HEK293 (cell line): ENCODE data around the gene CLDN1.

Experiments used
- CTCF ChIA-PET: fragments of 350-600 bp; formaldehyde crosslinking; extraction: SDS; loops from one replicate; lab custom pipeline; 2021; ENCODE audit warnings: antibody characterized with exemption; lab: Yijun Ruan, JAX
- POLR2A ChIA-PET: fragments of 300-600 bp; formaldehyde crosslinking; extraction: SDS; loops from one replicate; lab custom pipeline; 2020; ENCODE audit warnings: antibody characterized with exemption, inconsistent platforms; lab: Yijun Ruan, JAX
- H3K27ac ChIP-seq: fragments of 200-500 bp; sonication (Bioruptor generic); 2 replicates; pipeline ENCODE4 v1.5.1; 2014; ENCODE audit warnings: low read depth, low read length, control low read depth, inconsistent platforms; ENCODE audit errors: extremely low read depth
- H3K36me3 ChIP-seq, 2 experiments: fragments of 200-500 bp in 1 of 2; sonication (Bioruptor generic) in 1 of 2; 1 replicate in 1 of 2; 2 replicates in 1 of 2; pipeline ENCODE4 v1.5.1; 2014 to 2017; ENCODE audit warnings: inconsistent platforms in 2 of 2, low read length in 2 of 2; ENCODE audit not compliant: control insufficient read depth in 2 of 2, insufficient read depth in 1 of 2
- H3K4me1 ChIP-seq: fragments of 200-500 bp; sonication (Bioruptor generic); 2 replicates; pipeline ENCODE4 v1.5.1; 2014; ENCODE audit warnings: mild to moderate bottlenecking, low read length, inconsistent platforms; ENCODE audit not compliant: control insufficient read depth, insufficient read depth
- H3K4me3 ChIP-seq: 2 replicates; pipeline ENCODE4 v1.5.1; 2011; ENCODE audit warnings: low read depth, mild to moderate bottlenecking, control low read depth, low read length, moderate library complexity
- H3K9me3 ChIP-seq: fragments of 200-500 bp; sonication (Bioruptor generic); 2 replicates; pipeline ENCODE4 v1.5.1; 2014; ENCODE audit warnings: low read depth, low read length, inconsistent platforms; ENCODE audit not compliant: control insufficient read depth, insufficient read depth
- AEBP2 ChIP-seq: fragments of 450-650 bp; formaldehyde crosslinking; IDR thresholded peaks from 2 replicates; pipeline ENCODE4 v1.5.1; 2016; ENCODE audit warnings: missing biosample characterization, missing genetic modification characterization, borderline replicate concordance
- EGR2 ChIP-seq: fragments of 450-650 bp; formaldehyde crosslinking; IDR thresholded peaks from 2 replicates; pipeline ENCODE4 v1.5.1; 2016; ENCODE audit warnings: low read depth, missing biosample characterization, missing genetic modification characterization
- HOXA7 ChIP-seq: sonication (generic); formaldehyde crosslinking; IDR thresholded peaks from 2 replicates; pipeline ENCODE4 v1.8.1; 2022; ENCODE audit warnings: missing genetic modification reagents, borderline replicate concordance
- KLF17 ChIP-seq: fragments of 450-650 bp; formaldehyde crosslinking; IDR thresholded peaks from 2 replicates; pipeline ENCODE4 v1.5.1; 2016; ENCODE audit warnings: missing biosample characterization, missing genetic modification characterization
- PRDM10 ChIP-seq: fragments of 450-650 bp; formaldehyde crosslinking; IDR thresholded peaks from 2 replicates; pipeline ENCODE4 v1.5.1; 2016; ENCODE audit warnings: missing biosample characterization, missing genetic modification characterization
- PRDM6 ChIP-seq: fragments of 450-650 bp; formaldehyde crosslinking; IDR thresholded peaks from 2 replicates; pipeline ENCODE4 v1.5.1; 2017; ENCODE audit warnings: missing biosample characterization, missing genetic modification characterization
- SP2 ChIP-seq: fragments of 450-650 bp; formaldehyde crosslinking; IDR thresholded peaks from 2 replicates; pipeline ENCODE4 v1.5.1; 2016; ENCODE audit warnings: missing biosample characterization, missing genetic modification characterization
- SP3 ChIP-seq: fragments of 450-650 bp; formaldehyde crosslinking; IDR thresholded peaks from 2 replicates; pipeline ENCODE4 v1.5.1; 2016; ENCODE audit warnings: missing biosample characterization, missing genetic modification characterization
- ZFHX2 ChIP-seq: fragments of 450-650 bp; formaldehyde crosslinking; conservative IDR thresholded peaks from 2 replicates; pipeline ENCODE4 v1.5.1; 2016; ENCODE audit warnings: missing biosample characterization, missing genetic modification characterization
- ZNF202 ChIP-seq: fragments of 450-650 bp; formaldehyde crosslinking; IDR thresholded peaks from 2 replicates; pipeline ENCODE4 v1.5.1; 2016; ENCODE audit warnings: missing biosample characterization, missing genetic modification characterization, borderline replicate concordance
- ZNF24 ChIP-seq: fragments of 450-650 bp; formaldehyde crosslinking; IDR thresholded peaks from 2 replicates; pipeline ENCODE4 v1.5.1; 2016; ENCODE audit warnings: missing biosample characterization, missing genetic modification characterization
- ZNF280D ChIP-seq: fragments of 450-650 bp; formaldehyde crosslinking; IDR thresholded peaks from 2 replicates; pipeline ENCODE4 v1.5.1; 2016; ENCODE audit warnings: missing biosample characterization, missing genetic modification characterization
- ZNF391 ChIP-seq: fragments of 450-650 bp; formaldehyde crosslinking; IDR thresholded peaks from 2 replicates; pipeline ENCODE4 v1.5.1; 2016; ENCODE audit warnings: low read depth, missing biosample characterization, missing genetic modification characterization, borderline replicate concordance
- ZNF433 ChIP-seq: fragments of 450-650 bp; formaldehyde crosslinking; IDR thresholded peaks from 2 replicates; pipeline ENCODE4 v1.5.1; 2016; ENCODE audit warnings: missing biosample characterization, missing genetic modification characterization, low read depth
- ZNF561 ChIP-seq: fragments of 450-650 bp; IDR thresholded peaks from 2 replicates; pipeline ENCODE4 v1.5.1; 2018; ENCODE audit warnings: missing biosample characterization, missing genetic modification characterization, borderline replicate concordance
- ZNF571 ChIP-seq: fragments of 450-650 bp; formaldehyde crosslinking; IDR thresholded peaks from 2 replicates; pipeline ENCODE4 v1.5.0; 2017; ENCODE audit warnings: missing biosample characterization, missing genetic modification characterization
- ZNF654 ChIP-seq: fragments of 450-650 bp; formaldehyde crosslinking; IDR thresholded peaks from 2 replicates; pipeline ENCODE4 v1.5.1; 2016; ENCODE audit warnings: low read depth, missing biosample characterization, missing genetic modification characterization
- ZNF707 ChIP-seq: fragments of 450-650 bp; formaldehyde crosslinking; IDR thresholded peaks from 2 replicates; pipeline ENCODE4 v1.5.1; 2016; ENCODE audit warnings: missing biosample characterization, missing genetic modification characterization
- ZNF747 ChIP-seq: fragments of 450-650 bp; formaldehyde crosslinking; IDR thresholded peaks from 2 replicates; pipeline ENCODE4 v1.5.1; 2016; ENCODE audit warnings: missing biosample characterization, missing genetic modification characterization
- ZNF843 ChIP-seq: fragments of 450-650 bp; formaldehyde crosslinking; IDR thresholded peaks from 2 replicates; pipeline ENCODE4 v1.5.1; 2016; ENCODE audit warnings: missing biosample characterization, missing genetic modification characterization

The CLDN1 gene

GRCh38 chr3:190261740-190262139 lies 60.5 kb downstream of the CLDN1 start:
- Histone ChIP-seq H3K4me3 (no peak overlapping the region), H3K9me3 (no peaks in the 10 kb centered on the region), H3K27ac (no peak overlapping the region), H3K4me1 (no peaks in the 10 kb centered on the region), H3K36me3 (no peaks in the 10 kb centered on the region)
- CTCF ChIA-PET: interaction anchor here (0.6 to 1.2 kb wide), 3 partner anchors 35 to 262 kb away, joined by 3 read pairs; no protein-coding TSS in a partner anchor
- TF ChIP-seq KLF17 (tag by site-specific recombination) (no peak), EGR2 (tag by site-specific recombination) (peak; percentile 75), PRDM10 (tag by site-specific recombination) (no peak), ZFHX2 (tag by site-specific recombination) (peak; percentile 75), ZNF654 (no peak), ZNF707 (tag by site-specific recombination) (no peak)
- POLR2A ChIA-PET: no interaction called here

GRCh38 chr3:190261015-190261414 lies 61.2 kb downstream of the CLDN1 start:
- POLR2A ChIA-PET: no interaction called here
- no peak overlapping the region for H3K27ac ChIP-seq
- no peaks in the 10 kb centered on the region for H3K9me3 ChIP-seq
- H3K4me3 ChIP-seq: no peak overlapping the region
- no peaks in the 10 kb centered on the region for H3K4me1 ChIP-seq
- H3K36me3 ChIP-seq: no peaks in the 10 kb centered on the region
- CTCF ChIA-PET: no interaction called here
- no peak for TF ChIP-seq PRDM6 (tag by site-specific recombination)
- no peak for TF ChIP-seq ZNF202
- no peak for TF ChIP-seq ZNF843 (tag by site-specific recombination)
- TF ChIP-seq ZNF747 (tag by site-specific recombination): no peak
- TF ChIP-seq PRDM10 (tag by site-specific recombination): no peak
- TF ChIP-seq ZNF391 (tag by site-specific recombination): no peak
- no peak for TF ChIP-seq ZNF24
- no peak for TF ChIP-seq ZNF280D (tag by site-specific recombination)
- TF ChIP-seq ZNF433 (tag by site-specific recombination): no peak
- TF ChIP-seq ZNF571 (tag by site-specific recombination): no peak
- no peak for TF ChIP-seq HOXA7 (CRISPR knock-in tag)
- TF ChIP-seq ZNF561 (tag by site-specific recombination): no peak
- no peak for TF ChIP-seq SP2 (tag by site-specific recombination)
- no peak for TF ChIP-seq SP3
- no peak for TF ChIP-seq AEBP2
